Stimulated activated CD4-positive, alpha-beta T cell treated with anti-CD3 and anti-CD28 coated beads, Interleukin-1b, Interleukin-23, amount 100 ng/mL, for 24 hours (primary cell): ENCODE results near the gene SLFNL1.

Experiments
- DNase-seq, 4 experiments: peaks; one replicate each; pipeline ENCODE4 v3.0.0-alpha.2; 2020; ENCODE audit warnings: low read depth in 4 of 4, low spot score in 1 of 4

SLFNL1 gene

DNA sequence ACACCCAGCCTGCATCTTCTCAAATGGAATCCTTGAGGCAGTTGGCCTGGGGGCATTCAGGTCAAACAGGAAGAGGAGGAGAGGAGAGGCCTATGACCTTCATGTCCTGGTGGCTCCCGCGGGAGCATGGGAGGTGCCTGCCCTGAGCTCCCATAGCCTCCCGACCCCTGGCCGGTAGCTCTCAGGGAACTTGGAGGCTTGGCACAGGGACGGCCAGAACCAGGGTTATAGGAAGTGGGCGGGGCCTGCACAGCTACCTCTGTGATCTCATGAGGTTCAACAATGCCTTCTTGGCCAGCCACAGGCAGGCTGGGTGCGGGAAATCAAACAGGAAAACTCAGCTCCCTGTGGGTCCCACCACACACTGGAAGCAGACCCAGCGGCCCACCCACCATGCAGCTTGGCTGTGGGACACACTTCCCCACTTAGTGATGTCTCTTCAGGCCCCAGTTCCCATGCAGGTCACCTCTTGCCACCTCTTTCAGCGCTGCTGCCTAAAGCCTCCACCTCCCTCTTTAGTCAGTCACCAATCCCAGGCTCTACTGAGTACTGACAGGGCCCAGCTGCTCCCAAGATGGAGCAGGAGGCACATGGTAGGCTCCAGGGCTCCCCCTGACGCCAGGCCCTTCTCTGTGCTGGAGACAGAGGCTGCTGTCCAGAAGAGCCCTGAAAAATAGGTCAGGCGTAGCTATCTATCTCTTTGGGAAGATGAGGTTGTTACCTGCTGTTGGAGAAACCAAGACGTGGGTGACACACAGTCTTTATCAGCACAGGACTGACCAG is at the start of gene SLFNL1:
Gene SLFNL1, minus strand, starts transcription at position 200 of the 783 bp plus-strand sequence. CDS start 1,065 bp downstream, outside the sequence.
- no peak for DNase-seq

DNA sequence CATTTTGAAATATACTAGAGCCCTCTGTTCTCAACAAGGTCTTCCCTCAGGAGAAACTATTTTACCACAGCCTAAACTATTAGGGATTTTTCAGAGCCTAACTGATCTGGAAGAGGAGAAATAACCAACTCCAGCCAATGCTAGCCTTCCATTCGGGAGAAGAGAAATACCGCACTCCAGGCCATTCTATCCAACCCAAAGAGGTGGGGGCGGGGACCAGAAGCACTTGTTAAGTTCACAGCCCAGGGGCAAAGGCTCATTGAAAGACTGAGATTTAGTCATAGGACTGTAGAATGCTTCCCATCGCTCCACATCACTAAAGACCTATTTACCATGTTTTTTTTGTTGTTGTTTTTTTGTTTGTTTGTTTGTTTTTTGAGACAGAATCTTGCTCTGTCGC is 35.4 kb upstream of the SLFNL1 start:
- no peak for DNase-seq

DNA sequence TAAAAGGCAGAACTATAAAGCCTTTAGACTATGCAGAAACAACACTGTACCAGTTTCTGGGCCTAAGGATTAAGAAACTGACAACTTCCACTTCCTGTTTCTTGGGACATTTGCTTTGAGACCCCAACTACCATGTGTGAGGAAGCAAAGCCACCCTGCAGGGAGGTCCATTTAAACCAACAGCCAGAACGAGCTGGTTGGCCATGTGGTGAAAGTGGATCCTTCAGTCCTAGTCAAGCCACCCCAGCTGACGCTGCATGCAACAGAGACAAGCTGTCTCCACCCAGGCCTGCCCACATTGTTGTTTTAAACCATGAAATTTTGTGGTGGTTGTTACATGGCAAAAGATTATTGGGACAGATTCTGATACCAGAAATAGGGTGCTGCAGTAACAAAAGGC is 31.8 kb upstream of the SLFNL1 start:
- no peak for DNase-seq

DNA sequence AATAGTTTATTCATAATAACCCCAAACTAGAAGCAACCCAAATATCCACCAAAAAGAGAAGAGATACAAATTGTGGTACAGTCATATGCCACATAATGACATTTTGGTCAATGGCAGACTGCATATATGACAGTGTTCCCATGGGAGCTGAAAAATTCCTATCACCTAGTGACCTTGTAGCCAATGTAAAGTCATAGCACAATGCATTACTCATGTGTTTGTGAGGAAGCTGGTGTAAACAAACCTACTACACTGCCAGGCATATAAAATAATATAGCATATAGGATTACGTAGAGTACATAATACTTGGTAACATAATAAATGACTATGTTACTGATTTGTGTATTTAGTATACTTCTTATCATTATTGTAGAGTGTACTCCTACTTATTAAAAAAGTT is 29.5 kb upstream of the SLFNL1 start:
- DNase-seq, result no peak

DNA sequence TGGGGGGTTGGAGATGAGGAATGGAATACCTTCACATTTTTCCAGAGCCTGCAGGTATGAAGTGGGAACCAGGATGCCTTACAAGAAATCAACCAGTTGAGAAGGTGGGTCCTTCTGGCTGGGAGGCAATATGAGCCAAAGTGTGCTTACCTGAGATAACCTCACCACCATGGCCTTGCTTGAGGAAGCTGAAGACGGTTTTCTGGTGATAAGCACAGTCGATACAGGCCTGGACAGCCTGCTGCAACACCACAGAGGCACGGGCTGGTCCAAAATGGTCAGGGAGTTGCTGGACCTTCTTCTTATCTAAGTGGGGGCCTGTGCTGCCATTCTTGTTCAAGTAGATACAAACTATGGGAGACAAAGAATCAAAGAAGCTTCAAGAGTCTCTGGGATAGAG is 27.0 kb upstream of the SLFNL1 start:
- DNase-seq, result no peak

DNA sequence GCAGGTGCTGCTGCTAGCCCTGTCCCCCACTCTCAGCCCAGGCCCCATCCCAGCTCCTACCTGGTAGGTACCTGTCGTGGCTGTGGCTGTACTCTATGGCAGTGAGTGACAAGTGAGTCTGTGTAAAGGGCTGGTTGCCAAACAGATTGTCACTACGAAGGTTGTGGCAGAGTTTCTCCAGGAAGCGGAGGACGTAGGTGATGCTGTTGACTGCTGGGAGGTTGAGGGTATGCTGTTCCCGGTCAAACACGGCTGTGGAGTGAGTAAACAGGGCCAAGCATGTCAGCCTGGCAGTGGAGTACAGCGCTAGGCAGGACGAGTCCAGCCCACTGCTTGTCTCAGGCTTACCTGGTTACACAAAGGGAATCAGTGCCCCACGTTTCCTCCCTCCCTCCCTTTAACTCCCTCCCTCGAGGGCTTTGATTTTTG is 24.8 kb upstream of the SLFNL1 start:
- no peak for DNase-seq

DNA sequence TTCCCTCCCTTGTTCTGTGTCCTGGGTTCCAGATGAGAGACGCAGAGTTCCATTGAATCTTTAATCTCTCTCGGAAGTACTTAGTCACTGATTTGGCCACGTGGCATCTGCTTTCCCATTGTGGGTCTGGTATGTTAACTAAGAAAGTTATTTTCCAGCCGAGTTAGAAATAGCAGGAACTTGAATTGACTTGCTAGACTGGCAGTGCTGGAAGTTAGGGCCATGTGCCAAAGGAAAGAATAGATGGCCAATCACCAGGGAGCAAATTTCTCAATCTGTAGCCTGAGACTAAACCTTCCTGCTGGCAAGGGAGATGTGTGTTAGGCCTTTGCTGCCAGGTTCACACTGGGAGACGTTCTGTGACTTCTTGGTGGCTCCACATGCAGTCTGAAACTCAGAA is 24.2 kb upstream of the SLFNL1 start:
- no peak for DNase-seq

DNA sequence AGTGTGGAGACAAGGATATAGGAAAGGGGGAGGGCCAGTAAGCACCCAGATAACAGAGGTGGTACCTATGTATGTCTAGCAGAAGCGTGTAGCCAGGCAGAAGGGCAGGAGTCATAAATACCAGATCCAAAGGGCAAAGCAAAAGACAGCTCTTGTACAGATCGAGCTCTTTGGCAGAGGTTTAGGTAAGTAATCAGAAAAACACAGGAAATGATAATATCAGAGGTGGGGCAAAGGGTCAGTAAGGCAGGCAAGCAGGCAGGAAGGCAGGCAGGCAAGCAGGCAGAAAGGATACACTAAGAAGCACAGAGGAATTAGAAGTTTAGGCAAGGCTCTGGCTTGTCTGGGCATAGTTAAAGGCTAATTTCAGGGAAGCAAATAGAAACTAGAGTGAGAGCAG is 22.7 kb upstream of the SLFNL1 start:
- DNase-seq, result no peak

DNA sequence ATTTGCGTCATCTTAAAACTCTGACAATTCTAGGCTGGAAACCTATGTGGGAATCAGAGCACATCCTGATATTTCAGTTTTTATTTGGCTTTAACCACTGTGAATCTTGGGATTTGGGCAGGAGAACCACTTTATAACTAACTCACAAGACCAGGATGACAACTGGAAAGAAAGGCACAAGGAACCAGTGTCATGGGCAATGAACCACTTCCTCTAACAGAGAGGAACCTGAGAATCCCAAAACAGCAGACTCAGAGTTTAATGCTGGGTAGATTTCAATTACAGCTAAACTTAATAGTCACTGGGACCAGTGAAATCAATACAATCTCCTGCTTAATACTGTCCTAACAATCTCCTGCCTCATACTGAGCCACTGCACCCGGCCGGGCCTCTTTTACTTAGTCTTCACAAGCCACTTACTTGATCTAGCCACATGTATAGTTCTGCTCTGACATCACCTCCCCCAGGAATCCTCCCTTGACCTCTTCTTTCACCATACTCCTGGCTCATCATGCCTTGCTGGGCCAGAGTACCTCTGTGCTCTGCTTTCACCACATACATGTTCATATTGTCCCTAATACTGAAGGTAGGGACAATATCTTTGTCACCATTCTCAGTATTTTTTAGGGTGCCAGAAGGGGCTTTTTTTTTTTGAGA is 20.2 kb upstream of the SLFNL1 start:
- DNase-seq, result no peak

DNA sequence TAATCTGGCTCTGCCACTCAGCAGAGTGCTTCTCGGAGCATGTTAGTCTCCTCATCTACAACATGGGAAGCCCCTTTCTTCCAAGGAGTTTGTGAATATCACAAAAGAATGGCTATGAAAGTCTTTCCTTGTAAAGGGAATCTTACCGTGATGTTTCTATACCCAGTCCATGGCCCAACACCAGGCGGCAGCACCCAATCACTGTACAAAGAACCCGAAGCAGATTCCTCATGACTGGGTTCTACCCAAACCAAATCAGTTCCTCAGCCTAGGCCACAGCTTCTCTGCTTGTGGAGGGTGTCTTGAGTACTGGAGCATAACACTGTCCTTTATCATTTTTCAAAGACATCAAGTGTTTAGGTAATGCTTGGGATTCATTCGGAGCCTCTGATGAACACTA is 16.6 kb upstream of the SLFNL1 start:
- DNase-seq, result no peak

DNA sequence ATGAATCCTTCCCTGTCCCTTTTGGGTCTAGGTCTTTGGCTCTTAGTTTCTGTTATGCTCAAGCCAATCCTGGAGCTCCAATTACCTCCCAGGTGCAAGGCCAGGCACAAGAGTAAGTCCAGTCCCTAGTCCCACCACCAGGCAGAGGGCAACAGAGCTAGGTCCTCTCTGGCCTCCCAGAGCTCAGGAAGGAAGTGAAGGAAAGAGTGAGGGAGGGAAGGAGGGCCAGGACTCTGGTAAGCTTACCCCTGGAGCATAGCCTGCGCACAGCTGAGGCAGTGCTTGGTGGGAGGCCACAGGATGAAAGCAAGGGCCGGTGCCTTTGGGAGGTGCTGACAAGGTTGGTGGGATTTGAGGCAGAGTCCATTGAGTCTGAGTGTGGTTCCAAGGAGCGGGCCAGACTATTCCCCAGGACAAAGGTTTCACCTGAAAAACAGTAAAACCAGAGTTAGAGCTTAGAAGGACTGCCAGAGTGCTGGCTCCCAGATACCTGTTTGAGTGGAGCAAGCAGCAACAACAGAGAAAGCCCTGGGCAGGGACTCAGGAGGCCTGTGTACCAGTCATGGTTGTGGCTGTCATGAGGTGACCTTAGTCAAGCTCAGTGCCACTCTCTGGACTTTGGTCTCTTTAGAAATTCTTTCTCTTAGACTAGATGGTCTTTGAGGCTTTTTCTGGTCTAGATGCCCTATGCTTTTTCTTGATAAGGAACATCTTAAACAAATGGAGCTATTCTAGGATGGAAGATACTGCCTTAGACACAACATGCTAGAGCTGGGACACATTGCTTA is 15.8 kb upstream of the SLFNL1 start:
- no peak for DNase-seq

DNA sequence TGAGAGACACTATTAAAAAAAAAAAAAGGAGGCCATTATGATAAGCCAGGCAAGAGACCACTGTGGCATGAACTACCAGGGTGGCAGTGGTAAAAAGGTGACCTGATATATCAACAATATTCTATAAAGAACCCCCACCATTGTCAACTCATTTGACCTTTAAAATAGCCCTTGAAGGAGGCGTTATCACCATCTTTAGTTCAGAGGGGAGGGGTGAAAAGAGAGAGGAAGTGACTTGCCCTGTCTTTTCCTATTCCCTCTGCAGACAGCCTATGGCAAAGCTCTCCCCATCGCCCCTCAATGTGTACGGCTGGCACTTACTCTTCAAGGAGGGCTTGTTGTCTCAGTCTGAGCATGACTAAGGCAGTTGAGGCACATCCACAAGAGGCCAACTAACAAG is 11.7 kb upstream of the SLFNL1 start:
- no peak for DNase-seq

DNA sequence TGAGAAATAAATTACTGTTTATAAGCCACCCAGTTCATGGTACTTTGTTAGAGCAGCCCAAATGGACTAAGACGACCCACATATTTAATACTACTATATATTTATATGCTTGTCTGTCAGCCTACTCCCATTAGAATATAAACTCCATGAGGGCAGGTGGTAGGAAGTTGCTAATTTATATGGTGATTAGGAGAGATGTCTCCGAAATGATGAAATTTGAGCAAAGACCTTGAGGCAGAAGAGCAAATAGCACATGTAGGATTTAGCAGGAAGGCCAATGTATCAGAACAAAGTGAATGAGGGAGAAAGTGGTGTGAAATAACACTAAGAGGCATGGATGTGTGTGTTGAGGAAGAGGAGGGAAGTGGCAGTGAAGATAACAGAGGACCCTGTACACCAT is 10.6 kb upstream of the SLFNL1 start:
- no peak for DNase-seq

DNA sequence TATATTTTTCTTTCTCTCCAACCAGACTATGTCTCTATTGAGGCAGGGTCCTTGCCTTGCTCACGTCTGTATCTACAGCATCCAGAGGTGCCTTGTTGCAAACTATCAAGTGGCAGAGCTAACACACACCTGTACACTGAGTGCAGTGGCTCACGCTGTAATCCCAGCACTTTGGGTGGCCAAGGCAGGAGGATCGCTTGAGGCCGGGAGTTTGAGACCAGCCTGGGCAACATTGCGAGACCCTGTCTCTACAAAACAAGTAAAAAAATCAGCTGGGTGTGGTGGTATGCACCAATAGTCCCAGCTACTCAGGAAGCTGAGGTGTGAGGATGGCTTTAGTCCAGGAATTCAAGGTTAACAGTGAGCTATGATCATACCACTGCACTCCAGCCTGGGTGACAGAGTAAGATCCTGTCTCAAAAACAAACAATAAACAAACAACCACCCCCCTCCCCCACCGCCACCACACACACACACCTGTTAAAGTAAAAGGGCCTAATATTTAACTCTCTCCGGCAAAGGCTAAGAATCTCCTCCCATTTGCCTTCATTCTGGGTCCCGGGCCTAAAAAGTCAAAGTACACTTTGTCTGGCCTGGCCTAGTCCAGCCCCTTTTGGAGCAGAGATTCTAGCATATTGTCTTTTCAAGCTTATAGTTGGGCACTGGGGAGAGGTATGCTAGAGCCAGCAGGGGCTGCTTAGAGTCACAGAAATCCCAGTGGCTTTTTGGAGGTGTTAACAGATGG is 9.5 kb upstream of the SLFNL1 start:
- no peak for DNase-seq

DNA sequence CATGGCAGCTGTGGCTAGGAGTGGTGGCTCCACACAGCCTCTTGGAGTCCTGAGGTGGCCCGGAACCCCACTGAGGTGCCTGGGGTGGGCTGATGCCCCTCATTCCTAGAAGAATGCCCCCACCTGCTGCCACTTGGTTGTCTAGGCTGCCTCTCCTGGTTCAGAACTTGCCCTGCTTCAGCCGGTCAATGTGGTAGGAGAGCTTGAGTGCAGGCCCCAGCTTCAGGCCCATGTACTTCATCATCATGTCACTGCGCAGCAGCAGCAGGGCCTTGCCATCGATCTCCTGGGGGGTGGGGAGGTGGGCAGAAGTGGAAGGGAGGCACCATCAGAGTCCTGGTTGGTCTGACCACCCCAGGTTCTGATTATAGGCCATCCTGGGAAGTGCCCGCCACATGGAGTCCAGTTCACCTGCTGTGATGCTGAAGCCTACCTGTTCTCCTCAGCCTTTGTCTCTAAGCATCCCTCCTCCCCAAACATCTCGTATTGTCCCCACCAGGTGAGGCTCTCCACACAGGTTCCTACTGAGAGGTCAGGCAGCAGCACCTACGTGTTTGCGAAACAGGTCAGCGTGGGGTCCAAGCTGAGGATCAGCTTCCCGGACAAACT is 6.6 kb upstream of the SLFNL1 start:
- no peak for DNase-seq

DNA sequence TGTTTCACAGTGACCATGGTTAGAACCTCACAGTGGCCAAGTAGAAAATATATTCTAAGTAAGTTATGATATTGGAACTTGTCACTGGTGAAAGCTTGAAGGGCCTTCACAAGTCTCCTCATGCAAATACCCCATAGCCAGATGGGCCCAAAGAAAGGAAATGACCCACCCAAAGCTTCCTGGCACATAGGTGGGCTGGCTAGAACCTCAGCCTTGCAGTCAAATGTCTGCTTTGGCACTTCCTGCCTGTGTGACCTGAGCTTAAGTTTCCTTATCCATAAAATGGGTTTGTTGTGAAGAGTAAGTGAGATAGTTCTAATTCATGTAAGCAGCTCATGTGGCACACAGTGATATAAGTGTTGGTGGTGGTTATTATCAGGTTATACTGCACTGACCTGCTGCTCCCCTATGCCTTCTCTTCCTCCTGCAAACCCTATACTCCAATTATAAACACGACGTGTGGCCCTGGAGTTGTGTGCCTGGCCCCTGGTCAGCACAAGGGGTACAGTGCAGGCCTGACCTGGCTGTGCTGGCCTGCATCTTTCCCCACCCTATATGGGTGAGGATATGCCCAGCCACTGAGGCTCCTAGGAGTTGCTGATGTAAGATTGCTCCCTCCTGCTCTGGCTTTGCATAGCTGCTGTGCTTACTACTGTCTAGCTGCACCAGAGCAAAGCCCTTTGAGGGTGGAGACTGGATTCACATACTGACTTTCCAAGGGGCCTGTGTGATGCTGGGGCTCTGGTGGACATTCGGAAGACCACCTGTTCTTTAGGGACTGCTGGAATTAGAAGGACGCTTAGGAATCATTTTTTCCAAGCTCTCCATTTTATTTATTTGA is 4.7 kb upstream of the SLFNL1 start:
- DNase-seq, result no peak

DNA sequence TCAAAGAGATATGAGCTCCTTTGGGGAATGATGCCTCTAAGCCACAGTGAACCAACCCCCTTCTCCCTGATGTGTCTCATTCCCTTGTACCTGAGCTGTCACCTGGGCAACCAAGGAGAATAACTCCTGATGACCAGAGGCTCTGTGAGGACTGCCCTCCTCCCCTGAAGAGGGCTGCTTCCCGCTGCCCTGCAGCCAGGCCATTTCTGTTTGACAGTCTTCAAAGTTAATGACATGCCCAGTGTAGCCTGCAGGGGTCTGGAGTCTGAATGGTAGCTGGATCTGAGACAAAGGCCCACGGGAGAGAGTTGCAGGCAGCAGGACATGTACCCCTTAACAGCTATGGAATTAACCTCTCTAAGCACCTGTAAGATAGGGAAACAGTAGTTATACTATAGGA is 3.4 kb upstream of the SLFNL1 start:
- no peak for DNase-seq

DNA sequence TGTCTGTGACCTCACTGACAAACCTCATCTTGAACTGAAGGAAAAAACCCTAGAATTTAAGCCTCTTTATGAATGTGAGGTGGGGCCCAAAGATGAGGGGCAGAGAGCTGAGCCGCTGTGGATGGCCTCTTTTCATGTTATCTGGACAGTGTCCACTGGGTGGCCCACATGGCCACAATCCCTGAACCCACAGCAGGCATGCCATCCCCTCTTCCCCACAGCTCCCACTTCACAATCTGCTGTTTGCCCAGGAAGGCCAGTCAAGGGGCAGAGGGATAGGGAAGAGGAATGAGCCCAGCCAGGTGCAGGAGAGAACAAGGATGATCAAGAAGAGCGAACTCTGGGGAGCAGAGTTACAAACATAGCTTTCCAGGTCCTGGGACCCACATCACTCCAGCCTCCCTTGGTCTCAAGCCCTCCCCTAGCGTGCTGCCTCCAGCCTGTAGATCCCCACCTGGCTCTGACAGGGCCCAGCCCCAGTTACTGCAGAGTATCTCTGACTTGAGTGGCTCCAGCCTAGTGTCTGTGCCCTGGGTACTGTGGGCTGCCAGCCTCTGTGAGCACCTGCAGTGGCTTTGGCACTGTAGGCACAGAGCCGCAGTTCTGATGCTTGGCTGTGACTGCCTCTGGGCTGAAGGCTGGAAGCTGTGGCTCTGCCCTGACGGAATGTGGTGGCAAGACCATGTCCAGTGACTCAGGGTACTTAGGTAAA is 1.9 kb upstream of the SLFNL1 start:
- DNase-seq, result no peak

DNA sequence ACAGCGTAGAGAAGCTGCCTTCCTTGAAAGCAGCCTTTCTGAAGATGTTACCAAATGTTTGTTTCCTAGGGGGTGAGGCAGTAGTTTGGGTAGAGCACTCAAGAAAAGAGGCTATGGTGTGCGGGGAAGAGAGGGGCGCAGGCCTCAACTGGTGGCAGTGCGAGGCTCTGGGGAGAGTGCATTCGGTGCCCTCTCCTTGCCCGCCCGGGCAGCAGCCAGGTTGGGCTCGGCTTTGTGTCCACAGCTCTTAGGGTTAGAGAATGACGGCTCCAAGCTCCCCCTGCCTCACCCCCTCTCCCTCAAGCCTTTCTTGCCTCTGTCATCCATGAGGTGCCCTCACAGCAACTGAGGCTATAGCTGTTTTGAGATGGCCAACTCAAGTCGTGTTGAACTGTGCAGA is 899 bp upstream of the SLFNL1 start:
- DNase-seq, result no peak
